Hematopoietic multipotent progenitor cell treated with erythropoietin and hydrocortisone succinate and interleukin-3 and kit ligand, for 6 days (in vitro differentiated cells): ENCODE results near the gene CMTM7.
"Not testable (repeated sequence)": the region's sequence is repeated elsewhere in the genome, so short reads cannot be mapped to it uniquely, and the experiment has no call there.

Experiments
- DNase-seq: peaks from one replicate; pipeline ENCODE4 v3.0.0-alpha.2; 2015

CMTM7 gene

GRCh38 chr3:32438596-32439344 is 47.1 kb downstream of the CMTM7 start:
- DNase-seq, result no peak

GRCh38 chr3:32439421-32439820 is 47.8 kb downstream of the CMTM7 start:
- not testable (repeated sequence) for DNase-seq

GRCh38 chr3:32440611-32441350 is 49.1 kb downstream of the CMTM7 start:
- no peak for DNase-seq

GRCh38 chr3:32442766-32443165 is 51.1 kb downstream of the CMTM7 start:
- no peak for DNase-seq

GRCh38 chr3:32443478-32443877 is 51.8 kb downstream of the CMTM7 start:
- DNase-seq, result no peak

- no peak for DNase-seq
Observed at GRCh38 chr3:32447865-32448400, 56.3 kb downstream of the CMTM7 start.

GRCh38 chr3:32448686-32449474 is 57.2 kb downstream of the CMTM7 start:
- DNase-seq, result no peak

GRCh38 chr3:32449691-32450090 is 58.0 kb downstream of the CMTM7 start:
- no peak for DNase-seq

GRCh38 chr3:32450426-32450825 is 58.8 kb downstream of the CMTM7 start:
- DNase-seq, result no peak

GRCh38 chr3:32450992-32451659 is 59.5 kb downstream of the CMTM7 start:
- no peak for DNase-seq

GRCh38 chr3:32452009-32452408 is 60.4 kb downstream of the CMTM7 start:
- DNase-seq, result no peak

- no peak for DNase-seq
Observed at GRCh38 chr3:32453346-32453745, 61.7 kb downstream of the CMTM7 start.

- DNase-seq, result no peak
Observed at GRCh38 chr3:32454111-32454510, 62.5 kb downstream of the CMTM7 start.

- no peak for DNase-seq
Observed at GRCh38 chr3:32454731-32455608, 63.3 kb downstream of the CMTM7 start.

GRCh38 chr3:32455609-32456428 is 64.2 kb downstream of the CMTM7 start:
- DNase-seq, result no peak

- no peak for DNase-seq
Observed at GRCh38 chr3:32456429-32457130, 64.9 kb downstream of the CMTM7 start.

- peak; percentile 66 for DNase-seq
Observed at GRCh38 chr3:32457971-32458471, 66.4 kb downstream of the CMTM7 start.

GRCh38 chr3:32459450-32459849 is 67.8 kb downstream of the CMTM7 start:
- no peak for DNase-seq

GRCh38 chr3:32460031-32460749 is 68.5 kb downstream of the CMTM7 start:
- DNase-seq, result peak; percentile 52
